Activated T-cell treated with anti-CD3 and anti-CD28 coated beads, Interleukin-2, amount 50 U/mL, for 72 hours (primary cell): ENCODE measurements around the gene PARL. TPM values are rescaled to one million over a fixed set of nuclear protein-coding genes. Genes with fewer than 3 reads are reported as not detected.

Source experiments
- total RNA-seq, 2 donors: library from RNA; stranded (reverse); gene quantifications; one replicate each; pipeline ENCODE4 v1.2.3, GENCODE V29; 2022

PARL gene
- total RNA-seq, 2 donors from 2014 or later: 77.3 to 92.3 TPM

Other genes starting within 250 kb of the PARL start
- 10 to 100 TPM; 42.2 to 42.8 TPM for gene KLHL24, start 249.3 kb downstream of the PARL start, total RNA-seq
- gene YEATS2, start 187.1 kb downstream of the PARL start, total RNA-seq: 10 to 100 TPM; 44.6 to 52.2 TPM
- gene MAP6D1, start 59.3 kb downstream of the PARL start, total RNA-seq: 1 to 10 TPM in 1 of 2 donors, under 1 TPM in 1; 1.00 to 1.4 TPM
- 10 to 100 TPM; 18.2 to 22.4 TPM for gene ABCC5, start 133.0 kb upstream of the PARL start, total RNA-seq
- gene HTR3D, start 146.9 kb upstream of the PARL start, total RNA-seq: not detected
- gene HTR3C, start 168.2 kb upstream of the PARL start, total RNA-seq: not detected
- gene HTR3E, start 212.2 kb upstream of the PARL start, total RNA-seq: not detected